ENCODE results near the gene KRTAP10-12. TPM values are rescaled to one million over a fixed set of nuclear protein-coding genes. Genes with fewer than 3 reads are reported as not detected.

Gene KRTAP10-12
- total RNA-seq, 3 donors from 2014 or later = not detected

GRCh38 chr21:44677881-44678280 lies 19.1 kb upstream of the KRTAP10-12 start:
- no peak for TF ChIP-seq CTCF (IDR thresholded peaks at IDR 0.05)
- no peaks in the 10 kb centered on the region for H3K9me3 ChIP-seq
- no peaks in the 10 kb centered on the region for H3K36me3 ChIP-seq (ENCODE audit: low read depth)
- ATAC-seq = no peak
- intact Hi-C loops (cut with DNase I, micrococcal nuclease) = no loop called here
- no peak for DNase-seq
- no peaks in the 10 kb centered on the region for H3K4me1 ChIP-seq (ENCODE audit: low read depth)
- H3K4me3 ChIP-seq = no peak overlapping the region

GRCh38 chr21:44681152-44681551 lies 15.8 kb upstream of the KRTAP10-12 start:
- no peak for ATAC-seq
- intact Hi-C loops (cut with DNase I, micrococcal nuclease) = no loop called here
- H3K9me3 ChIP-seq = no peaks in the 10 kb centered on the region

GRCh38 chr21:44681861-44682579 lies 15.0 kb upstream of the KRTAP10-12 start, which contains the start of gene KRTAP12-1:
KRTAP12-1 (minus strand) TSS chr21:44682163; CDS start chr21:44682123, 40 bp downstream.
- TF ChIP-seq CTCF (IDR thresholded peaks at IDR 0.05) = no peak
- DNase-seq = no peak
- ATAC-seq = no peak
- H3K9me3 ChIP-seq = no peaks in the 10 kb centered on the region
- no peaks in the 10 kb centered on the region for H3K4me1 ChIP-seq (ENCODE audit: low read depth)
- H3K4me3 ChIP-seq = no peak within 1 kb of the TSS
- H3K36me3 ChIP-seq (ENCODE audit: low read depth) = no peaks in the 10 kb centered on the region
- intact Hi-C loops (cut with DNase I, micrococcal nuclease) = no loop called here

More at GRCh38 chr21:44681152-44681551, 15.8 kb upstream of the KRTAP10-12 start:
- DNase-seq = no peak
- no peaks in the 10 kb centered on the region for H3K4me1 ChIP-seq (ENCODE audit: low read depth)
- no peak overlapping the region for H3K4me3 ChIP-seq
- TF ChIP-seq CTCF (IDR thresholded peaks at IDR 0.05) = no peak
- no peaks in the 10 kb centered on the region for H3K36me3 ChIP-seq (ENCODE audit: low read depth)

- no peak overlapping the region for H3K4me3 ChIP-seq
- ATAC-seq (no peak), DNase-seq (no peak)
- no peaks in the 10 kb centered on the region for H3K36me3 ChIP-seq (ENCODE audit: low read depth)
- TF ChIP-seq CTCF (IDR thresholded peaks at IDR 0.05) = no peak
- intact Hi-C loops (cut with DNase I, micrococcal nuclease) = no loop called here
- H3K4me1 ChIP-seq (ENCODE audit: low read depth) = no peaks in the 10 kb centered on the region
- H3K9me3 ChIP-seq = no peaks in the 10 kb centered on the region
These were observed 14.3 kb upstream of the KRTAP10-12 start for GRCh38 chr21:44682580-44683151.

- Histone ChIP-seq H3K9me3 (no peaks in the 10 kb centered on the region), H3K4me3 (no peak overlapping the region), H3K36me3 (ENCODE audit: low read depth) (no peaks in the 10 kb centered on the region), H3K4me1 (ENCODE audit: low read depth) (no peaks in the 10 kb centered on the region)
- TF ChIP-seq CTCF (IDR thresholded peaks at IDR 0.05) = no peak
- intact Hi-C loops (cut with DNase I, micrococcal nuclease) = no loop called here
- no peak for DNase-seq
- ATAC-seq = no peak
These were observed 12.9 kb upstream of the KRTAP10-12 start for GRCh38 chr21:44684077-44684476.
